NCI-H748 (cell line): Measurements from ENCODE around the gene LRCH1.
"Not testable (repeated sequence)": the region's sequence is repeated elsewhere in the genome, so short reads cannot be mapped to it uniquely, and the experiment has no call there.

Source experiments
- DNase-seq: peaks from one replicate; lab custom pipeline; 2025; ENCODE audit not compliant: unreplicated experiment; lab: John Stamatoyannopoulos, UW

LRCH1 gene

DNA sequence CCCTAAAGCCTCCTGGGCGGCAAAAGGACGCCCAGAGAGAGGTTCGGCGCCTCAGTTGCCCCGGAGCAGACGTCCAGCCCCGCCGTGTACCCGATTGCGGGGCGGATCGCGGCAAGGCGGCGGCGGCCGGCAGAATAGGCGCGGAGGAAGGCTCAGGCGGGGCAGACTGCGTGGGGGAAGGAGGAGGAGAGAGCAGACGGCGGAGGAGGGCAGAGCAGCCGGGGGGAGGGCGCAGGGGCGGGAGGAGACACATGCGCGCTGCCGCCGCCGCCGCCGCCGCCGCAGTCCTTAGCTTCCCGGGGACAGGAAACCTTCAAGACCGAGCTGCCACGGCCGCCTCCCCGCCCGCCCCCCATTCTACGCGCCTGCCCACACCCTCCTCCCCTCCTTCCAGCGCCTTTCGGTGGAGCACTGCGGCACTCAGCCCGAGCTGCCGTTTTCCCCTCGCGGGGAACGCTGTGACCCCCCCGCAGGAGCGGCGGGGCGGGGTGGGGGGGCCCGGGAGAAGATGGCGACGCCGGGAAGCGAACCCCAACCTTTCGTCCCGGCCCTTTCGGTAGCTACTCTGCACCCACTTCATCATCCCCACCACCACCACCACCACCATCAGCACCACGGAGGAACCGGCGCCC, at the start of gene LRCH1:
Gene LRCH1, plus strand, starts transcription at position 282 of the 632 bp plus-strand sequence. Its CDS starts 227 bp downstream, at position 509.
- DNase-seq: peak; percentile 87

GRCh38 chr13:46504036-46504435, 48.9 kb upstream of the LRCH1 start:
- DNase-seq: no peak

GRCh38 chr13:46507981-46508380, 45.0 kb upstream of the LRCH1 start:
- DNase-seq: no peak

DNA sequence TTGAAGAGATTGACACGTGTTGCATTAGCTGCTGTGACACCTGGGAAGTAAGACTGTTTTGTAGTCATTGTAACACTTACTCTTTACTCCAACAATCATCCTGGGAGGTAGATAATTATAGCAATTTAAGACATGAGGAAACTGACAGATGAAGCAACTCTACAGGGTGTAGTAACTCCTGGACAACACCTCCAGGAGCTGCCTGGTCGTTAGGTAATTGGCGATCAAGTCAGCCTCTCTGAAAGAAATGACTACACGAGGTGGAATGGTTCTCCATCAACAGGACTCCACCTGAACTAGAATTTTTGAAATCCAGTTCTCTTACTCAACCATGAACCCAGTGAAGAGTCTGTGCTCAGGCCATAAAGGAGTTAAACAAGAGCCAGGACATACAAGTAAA, 43.0 kb upstream of the LRCH1 start:
- DNase-seq: no peak

DNA sequence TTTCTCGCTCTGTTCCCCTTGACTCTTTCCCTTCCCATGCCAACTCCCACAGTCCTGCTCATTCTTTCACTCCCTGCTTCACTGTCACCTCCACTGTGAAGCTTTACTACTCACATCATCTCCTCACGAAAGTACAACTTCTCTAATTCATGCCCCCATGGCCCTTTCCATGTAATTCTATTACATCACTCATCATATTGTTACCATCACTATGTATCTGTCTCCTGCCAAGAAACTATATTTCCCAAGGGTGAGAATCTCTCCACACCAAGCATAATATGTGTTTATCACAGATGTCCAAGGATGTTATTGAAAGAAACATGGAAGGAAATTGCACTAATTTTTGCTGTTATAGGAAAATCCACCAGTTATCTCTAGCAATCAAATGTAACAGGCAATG, 37.2 kb upstream of the LRCH1 start:
- no peak for DNase-seq

GRCh38 chr13:46516599-46517338, 36.2 kb upstream of the LRCH1 start:
- DNase-seq: peak; percentile 4

- DNase-seq: not testable (repeated sequence)
Observed at GRCh38 chr13:46517748-46518147, 35.2 kb upstream of the LRCH1 start.

DNA sequence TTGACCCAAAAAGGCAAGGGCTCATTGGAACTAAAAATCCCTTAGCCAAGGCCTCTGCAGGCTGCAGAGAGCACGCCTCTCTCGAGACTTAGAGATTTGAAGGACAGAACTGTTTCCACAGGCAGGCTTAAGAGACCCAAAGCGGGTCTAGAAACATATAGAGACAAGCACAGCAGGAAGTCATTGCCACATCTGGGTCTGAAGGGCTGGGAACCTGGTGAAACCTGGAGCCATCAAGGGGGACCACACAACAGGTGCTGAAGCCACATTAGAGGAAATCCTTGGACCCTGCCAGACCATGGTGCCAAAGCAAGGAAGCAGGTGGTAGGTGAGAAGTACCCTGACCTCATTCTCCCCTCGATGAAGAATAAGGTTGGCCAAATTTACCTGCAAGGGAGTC, 33.8 kb upstream of the LRCH1 start:
- DNase-seq: no peak

GRCh38 chr13:46520166-46520565, 32.8 kb upstream of the LRCH1 start:
- no peak for DNase-seq

GRCh38 chr13:46521486-46521885, 31.5 kb upstream of the LRCH1 start:
- DNase-seq: no peak

DNA sequence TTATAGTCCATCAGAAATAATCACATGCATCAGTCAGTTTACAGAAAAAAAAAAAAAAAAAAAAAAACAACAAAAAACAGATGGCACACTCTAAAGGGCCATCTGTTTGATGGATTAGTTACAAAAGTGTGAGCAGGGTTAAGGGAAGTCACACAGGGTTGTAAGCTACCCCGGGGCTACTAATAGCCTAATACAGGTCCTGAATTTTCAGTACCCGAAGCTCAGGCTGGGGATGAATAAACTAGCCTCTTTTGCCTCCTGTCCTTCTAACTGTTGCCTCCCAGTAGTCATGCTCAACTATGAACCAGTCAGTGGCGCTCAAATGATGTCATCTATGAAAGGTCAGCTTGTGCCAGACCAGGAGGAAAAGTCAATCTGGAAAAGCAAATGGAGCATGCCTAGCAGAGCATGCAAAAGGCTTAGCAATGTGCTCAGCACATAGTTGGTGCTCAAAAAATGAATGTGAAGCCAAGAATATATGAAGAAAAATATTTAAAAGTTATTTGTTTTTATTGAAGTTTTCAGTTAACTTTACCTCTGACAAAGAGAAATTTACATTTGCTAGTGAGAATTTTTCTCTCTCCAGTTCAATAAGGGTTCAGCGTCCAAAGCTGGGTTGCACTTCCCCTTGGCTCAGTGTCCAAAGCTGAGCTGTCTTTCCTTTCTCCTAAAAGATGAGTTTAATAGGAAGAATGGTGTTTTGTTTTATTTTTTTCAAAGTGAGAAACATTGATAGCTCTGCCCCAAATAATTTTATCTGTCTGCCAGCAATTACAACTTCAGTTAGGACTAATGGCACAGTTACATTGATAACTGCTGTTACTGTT, 30.8 kb upstream of the LRCH1 start:
- DNase-seq: no peak

DNA sequence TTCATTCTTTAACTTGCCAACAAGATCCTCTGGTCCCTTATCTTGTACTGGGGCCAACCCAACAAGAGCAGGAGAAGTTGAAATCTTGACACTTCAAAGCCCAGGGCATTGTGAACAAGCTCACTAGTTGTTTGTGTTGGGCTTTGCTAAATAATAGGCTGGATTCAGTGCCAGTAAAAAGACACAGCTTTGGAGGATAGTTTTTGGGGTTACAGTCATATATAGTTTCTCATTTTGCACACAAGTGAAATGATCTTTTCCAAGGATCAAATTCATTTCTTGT, 30.3 kb upstream of the LRCH1 start:
- no peak for DNase-seq

- DNase-seq: no peak
Observed at GRCh38 chr13:46523972-46524752, 28.8 kb upstream of the LRCH1 start.

DNA sequence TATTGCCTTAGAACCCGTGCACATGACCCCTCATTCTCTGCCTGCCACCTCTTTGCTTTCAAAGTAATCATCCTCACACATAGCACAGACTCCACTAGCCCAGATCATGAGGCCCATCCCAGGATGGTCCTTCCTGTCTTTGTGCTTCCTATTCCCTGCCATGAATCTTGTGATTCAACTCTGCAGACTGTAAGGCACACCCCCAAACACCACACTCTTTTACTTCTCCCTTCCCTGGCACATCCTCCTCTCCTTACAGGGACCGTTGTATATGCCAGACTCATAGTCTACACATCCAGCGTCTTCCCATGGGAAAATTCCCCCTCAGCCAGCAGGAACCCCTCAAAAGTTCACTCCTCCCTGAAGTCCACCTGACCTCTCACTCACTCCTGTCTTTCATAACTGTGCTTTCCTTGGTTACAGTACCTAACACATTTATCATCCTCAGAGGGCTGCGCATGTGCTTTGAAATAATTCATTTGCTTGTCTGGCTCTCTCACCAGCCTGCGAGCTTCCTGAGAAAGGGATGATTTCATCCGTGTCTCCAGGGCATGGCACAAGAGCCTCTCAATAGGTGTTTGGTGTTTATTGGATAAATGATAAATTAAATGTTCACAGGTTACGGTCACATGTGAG, 26.8 kb upstream of the LRCH1 start:
- DNase-seq: no peak

- DNase-seq: no peak
Observed at GRCh38 chr13:46526740-46527139, 26.2 kb upstream of the LRCH1 start.

GRCh38 chr13:46527237-46527636, 25.7 kb upstream of the LRCH1 start:
- no peak for DNase-seq

DNA sequence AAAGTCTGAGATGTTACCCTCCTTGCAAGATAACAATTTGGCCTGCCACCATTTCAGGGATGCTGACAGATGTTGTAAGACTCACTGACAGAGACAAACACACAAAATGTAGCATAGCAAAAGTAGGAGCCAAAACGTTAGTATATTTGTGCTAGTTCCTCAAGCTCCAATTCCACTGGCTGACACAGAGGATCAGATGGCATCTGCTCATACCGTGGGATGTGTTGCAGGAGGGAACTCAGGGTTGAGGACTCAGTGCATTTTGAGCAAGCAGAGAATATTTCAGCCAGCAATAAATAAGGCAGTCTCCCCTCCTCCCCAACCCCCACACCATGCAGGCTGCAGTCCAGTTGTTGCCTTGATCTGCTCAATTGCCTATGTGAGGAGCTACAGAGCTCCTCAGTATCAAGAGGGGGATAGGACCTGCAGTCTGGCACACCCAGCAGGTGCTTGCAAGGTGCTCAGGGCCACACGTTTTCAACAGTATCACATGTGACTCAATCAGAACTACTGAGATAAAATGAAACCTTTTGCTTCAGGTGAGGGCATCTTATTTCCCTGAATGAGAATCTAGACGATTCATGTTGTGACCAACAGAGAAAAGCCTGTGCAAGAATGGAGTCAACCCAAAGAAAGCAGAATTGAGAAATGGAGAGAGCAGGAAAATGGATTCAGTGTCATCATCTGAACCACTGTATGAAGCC, 23.6 kb upstream of the LRCH1 start:
- no peak for DNase-seq

DNA sequence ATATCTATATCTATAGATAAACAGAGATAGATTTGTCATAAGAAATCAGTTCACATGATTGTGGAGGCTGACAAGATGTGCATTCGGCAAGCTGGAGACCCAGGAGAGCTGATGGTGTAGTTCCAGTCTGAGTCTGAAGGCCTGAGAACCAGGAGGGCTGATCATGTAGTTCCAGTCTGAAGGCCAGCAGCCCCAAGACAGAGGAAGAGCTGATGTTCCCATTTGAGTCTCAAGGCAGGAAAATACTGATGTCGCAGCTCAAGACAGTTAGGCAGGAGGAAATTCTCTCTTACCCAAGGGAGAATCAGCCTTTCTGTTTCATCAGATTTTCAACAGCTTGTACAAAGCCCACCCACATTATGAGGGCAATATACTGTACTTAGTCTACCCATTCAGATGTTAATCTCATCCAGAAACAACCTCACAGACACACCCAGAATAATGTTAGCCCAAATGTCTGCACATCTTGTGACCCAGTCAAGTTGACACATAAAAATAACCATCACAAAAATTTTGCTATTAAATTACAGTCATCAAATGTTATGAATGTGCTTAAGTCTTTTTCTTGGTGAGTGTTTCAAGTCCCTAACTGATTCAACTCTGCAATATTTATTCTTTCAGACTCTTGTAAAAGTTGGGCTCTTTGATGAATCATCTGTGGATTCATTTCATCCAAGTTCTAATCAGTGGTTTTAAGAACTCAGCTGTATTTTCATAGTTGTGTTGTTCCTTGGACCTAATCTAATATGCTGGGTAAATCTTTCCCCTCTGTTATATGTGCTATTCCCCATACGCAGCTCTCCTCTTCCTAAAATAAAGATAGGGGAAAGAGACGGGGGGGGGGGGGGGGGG, 22.7 kb upstream of the LRCH1 start:
- DNase-seq: no peak

DNA sequence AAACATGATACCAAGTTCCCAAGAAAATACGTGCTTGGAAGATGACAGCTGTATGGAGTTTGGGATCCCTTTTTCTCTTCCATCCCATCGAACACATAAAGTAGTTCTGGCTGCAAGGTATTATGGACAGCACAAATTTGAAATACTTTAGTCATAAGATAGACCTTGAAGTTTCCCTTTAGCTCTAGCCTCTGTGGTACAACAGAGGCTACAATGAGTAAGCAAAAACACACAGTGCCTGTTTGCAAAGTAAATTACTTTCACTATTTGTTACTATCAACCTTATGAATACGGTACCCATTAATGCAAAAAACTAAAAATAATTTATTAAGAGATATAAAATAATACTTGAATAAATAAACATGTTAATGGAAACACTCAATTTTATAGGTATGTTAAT, 21.0 kb upstream of the LRCH1 start:
- no peak for DNase-seq
